ENCODE measurements around the gene SF1. TPM values are rescaled to one million over a fixed set of nuclear protein-coding genes. Genes with fewer than 3 reads are reported as not detected.

The SF1 gene
- total and polyA plus RNA-seq, 2 experiments from 2014 or later, result 62.2 to 81.6 TPM

- Histone ChIP-seq H2AFZ (no peak overlapping the region), H3K9me2 (ENCODE audit: insufficient read depth) (no peaks in the 10 kb centered on the region), H3K27ac (no peak overlapping the region), H3K36me3 (ENCODE audit: low read depth) (peaks cover 59% of the 10 kb centered on the region), H4K20me1 (ENCODE audit: insufficient read depth) (no peaks in the 10 kb centered on the region), H3K79me2 (ENCODE audit: insufficient read depth) (peaks cover 37% of the 10 kb centered on the region), H3K4me1 (ENCODE audit: insufficient read depth) (peaks cover 10% of the 10 kb centered on the region; the same call in 1 of the 2 replicates), H3F3A (ENCODE audit: insufficient read depth) (peaks cover 67% of the 10 kb centered on the region), H3K27me3 (replicated peaks; ENCODE audit: insufficient read depth) (no peaks in the 10 kb centered on the region), H3K9ac (no peak overlapping the region), H3K4me3 (no peak overlapping the region), H3K4me2 (ENCODE audit: unreplicated experiment) (no peak overlapping the region), H3K9me3 (ENCODE audit: low read depth) (no peaks in the 10 kb centered on the region)
- WGBS, 2 experiments (ENCODE audit: low coverage in 1 of 2, low lambda C conversion rate in 2 of 2, missing lambda C conversion rate in 2 of 2), result 88 to 91% methylated on average over 28 to 30 of the region's 30 CpGs
- TF ChIP-seq EZH2 (IDR thresholded peaks at IDR 0.05; ENCODE audit: insufficient read depth, poor library complexity, severe bottlenecking) (no peak), EZH2phosphoT487 (IDR thresholded peaks at IDR 0.05; ENCODE audit: insufficient read depth, low read depth) (no peak)
- in situ Hi-C loops (cut with MboI), result no loop called here
- no peak for DNase-seq
These were observed 13.0 kb downstream of the SF1 start for GRCh38 chr11:64765291-64765850.

- Histone ChIP-seq H3K27me3 (replicated peaks; ENCODE audit: insufficient read depth) (no peaks in the 10 kb centered on the region), H2AFZ (no peak overlapping the region), H3K27ac (no peak overlapping the region), H3K36me3 (ENCODE audit: low read depth) (peaks cover 53% of the 10 kb centered on the region), H3K9me3 (ENCODE audit: low read depth) (no peaks in the 10 kb centered on the region), H3F3A (ENCODE audit: insufficient read depth) (peaks cover 62% of the 10 kb centered on the region), H3K79me2 (ENCODE audit: insufficient read depth) (peaks cover 30% of the 10 kb centered on the region), H3K9me2 (ENCODE audit: insufficient read depth) (no peaks in the 10 kb centered on the region), H4K20me1 (ENCODE audit: insufficient read depth) (no peaks in the 10 kb centered on the region), H3K4me1 (ENCODE audit: insufficient read depth) (peaks cover 10% of the 10 kb centered on the region; the same call in 1 of the 2 replicates), H3K4me2 (ENCODE audit: unreplicated experiment) (no peak overlapping the region), H3K4me3 (no peak overlapping the region), H3K9ac (no peak overlapping the region)
- TF ChIP-seq EZH2phosphoT487 (IDR thresholded peaks at IDR 0.05; ENCODE audit: insufficient read depth, low read depth), result no peak
- no peak for TF ChIP-seq EZH2 (IDR thresholded peaks at IDR 0.05; ENCODE audit: insufficient read depth, poor library complexity, severe bottlenecking)
- 79 to 85% methylated on average over 8 of the region's 8 CpGs for WGBS, 2 experiments (ENCODE audit: low coverage in 1 of 2, low lambda C conversion rate in 2 of 2, missing lambda C conversion rate in 2 of 2)
- in situ Hi-C loops (cut with MboI), result no loop called here
- no peak for DNase-seq
These were observed 13.6 kb downstream of the SF1 start for GRCh38 chr11:64764753-64765152.

- peaks cover 24% of the 10 kb centered on the region for H3K79me2 ChIP-seq (ENCODE audit: insufficient read depth)
- in situ Hi-C loops (cut with MboI), result no loop called here
- peaks cover 47% of the 10 kb centered on the region for H3K36me3 ChIP-seq (ENCODE audit: low read depth)
- no peak overlapping the region for H3K9ac ChIP-seq
- H3K27me3 ChIP-seq (replicated peaks; ENCODE audit: insufficient read depth), result no peaks in the 10 kb centered on the region
- peaks cover 10% of the 10 kb centered on the region; the same call in 1 of the 2 replicates for H3K4me1 ChIP-seq (ENCODE audit: insufficient read depth)
- no peaks in the 10 kb centered on the region for H4K20me1 ChIP-seq (ENCODE audit: insufficient read depth)
- H3K27ac ChIP-seq, result no peak overlapping the region
- no peaks in the 10 kb centered on the region for H3K9me3 ChIP-seq (ENCODE audit: low read depth)
- H2AFZ ChIP-seq, result no peak overlapping the region
- H3K9me2 ChIP-seq (ENCODE audit: insufficient read depth), result no peaks in the 10 kb centered on the region
- DNase-seq, result no peak
- 86% methylated on average over 11 of the region's 11 CpGs for WGBS, 2 experiments (ENCODE audit: low coverage in 1 of 2, low lambda C conversion rate in 2 of 2, missing lambda C conversion rate in 2 of 2)
- H3K4me3 ChIP-seq, result no peak overlapping the region
- H3F3A ChIP-seq (ENCODE audit: insufficient read depth), result peaks cover 56% of the 10 kb centered on the region
- no peak overlapping the region for H3K4me2 ChIP-seq (ENCODE audit: unreplicated experiment)
- TF ChIP-seq EZH2phosphoT487 (IDR thresholded peaks at IDR 0.05; ENCODE audit: insufficient read depth, low read depth) (no peak), EZH2 (IDR thresholded peaks at IDR 0.05; ENCODE audit: insufficient read depth, poor library complexity, severe bottlenecking) (no peak)
These were observed 14.2 kb downstream of the SF1 start for GRCh38 chr11:64764040-64764611.

GRCh38 chr11:64763526-64764039, 14.8 kb downstream of the SF1 start:
- no peak overlapping the region for H3K4me2 ChIP-seq (ENCODE audit: unreplicated experiment)
- no peak overlapping the region for H3K27ac ChIP-seq
- WGBS, 2 experiments (ENCODE audit: low coverage in 1 of 2, low lambda C conversion rate in 2 of 2, missing lambda C conversion rate in 2 of 2), result 74 to 87% methylated on average over 6 of the region's 6 CpGs
- H3K9me3 ChIP-seq (ENCODE audit: low read depth), result no peaks in the 10 kb centered on the region
- peaks cover 51% of the 10 kb centered on the region for H3F3A ChIP-seq (ENCODE audit: insufficient read depth)
- no peaks in the 10 kb centered on the region for H3K27me3 ChIP-seq (replicated peaks; ENCODE audit: insufficient read depth)
- H3K4me1 ChIP-seq (ENCODE audit: insufficient read depth), result peaks cover 10% of the 10 kb centered on the region; the same call in 1 of the 2 replicates
- TF ChIP-seq EZH2 (IDR thresholded peaks at IDR 0.05; ENCODE audit: insufficient read depth, poor library complexity, severe bottlenecking) (no peak), EZH2phosphoT487 (IDR thresholded peaks at IDR 0.05; ENCODE audit: insufficient read depth, low read depth) (no peak)
- peaks cover 41% of the 10 kb centered on the region for H3K36me3 ChIP-seq (ENCODE audit: low read depth)
- H2AFZ ChIP-seq, result no peak overlapping the region
- H3K9ac ChIP-seq, result no peak overlapping the region
- no peaks in the 10 kb centered on the region for H3K9me2 ChIP-seq (ENCODE audit: insufficient read depth)
- no peak for DNase-seq
- no peaks in the 10 kb centered on the region for H4K20me1 ChIP-seq (ENCODE audit: insufficient read depth)
- H3K79me2 ChIP-seq (ENCODE audit: insufficient read depth), result peaks cover 19% of the 10 kb centered on the region
- no peak overlapping the region for H3K4me3 ChIP-seq
- in situ Hi-C loops (cut with MboI), result no loop called here
